Colonic mucosa (tissue), 4 donors: Measurements from ENCODE around the gene CLCN5. TPM values are rescaled to one million over a fixed set of nuclear protein-coding genes. Genes with fewer than 3 reads are reported as not detected.

Experiments
- DNase-seq: peaks from one replicate; pipeline ENCODE4 v3.0.0-alpha.2; 2020
- H3K27ac ChIP-seq: fragments of 200-600 bp; one replicate; pipeline ENCODE4 v1.8.0; 2021
- H3K27me3 ChIP-seq: fragments of 200-600 bp; one replicate; pipeline ENCODE4 v1.8.0; 2021
- H3K36me3 ChIP-seq: fragments of 200-600 bp; one replicate; pipeline ENCODE4 v1.8.0; 2021
- H3K4me1 ChIP-seq: fragments of 200-600 bp; one replicate; pipeline ENCODE4 v1.8.0; 2021; ENCODE audit warnings: mild to moderate bottlenecking
- H3K4me3 ChIP-seq: fragments of 200-600 bp; one replicate; pipeline ENCODE4 v1.8.0; 2021
- H3K9ac ChIP-seq, 2 donors: one replicate each; pipeline ENCODE4 v1.7.0; 2013; ENCODE audit warnings: control low read depth in 2 of 2, low read depth in 2 of 2, low read length in 2 of 2
- H3K9me3 ChIP-seq: fragments of 200-600 bp; one replicate; pipeline ENCODE4 v1.8.0; 2021
- CTCF ChIP-seq: fragments of 200-600 bp; IDR thresholded peaks from one replicate; pipeline ENCODE4 v1.8.0; 2022; ENCODE audit warnings: antibody characterized with exemption, mild to moderate bottlenecking
- intact Hi-C: fragments of 100-400 bp; cut with DNase I; formaldehyde crosslinking; loops from one replicate; pipeline ENCODE4 v1.14.1; 2022
- total RNA-seq, 2 donors: library from RNA; stranded (reverse); fragmentation: NEBNext Ultra II Directional in 1 of 2; extraction: Animal tissue kit (Norgen Biotek cat#: 25700) in 1 of 2; gene quantifications; one replicate each; pipeline ENCODE4 v1.2.1, GENCODE V29; 2021
- donor health status: healthy.
- donor health status: DM: no; HTN: no; CAD: no.
- donor health status: DM: no; HTN: no; CAD: no.

The CLCN5 gene
- total RNA-seq, 2 donors from 2014 or later, result 9.7 to 10.0 TPM

GRCh38 chrX:50045823-50046222 is 123.4 kb downstream of the CLCN5 start:
- DNase-seq, result no peak
- Histone ChIP-seq H3K9ac (no peak overlapping the region), H3K27ac (no peak overlapping the region), H3K4me1 (no peaks in the 10 kb centered on the region), H3K27me3 (no peaks in the 10 kb centered on the region), H3K9me3 (no peaks in the 10 kb centered on the region), H3K36me3 (no peaks in the 10 kb centered on the region), H3K4me3 (no peak overlapping the region)
- TF ChIP-seq CTCF, result no peak
- intact Hi-C loops, result no loop called here

- no peak for TF ChIP-seq CTCF
- Histone ChIP-seq H3K9ac (no peak overlapping the region), H3K27me3 (no peaks in the 10 kb centered on the region), H3K4me3 (no peak overlapping the region), H3K9me3 (no peaks in the 10 kb centered on the region), H3K36me3 (no peaks in the 10 kb centered on the region), H3K27ac (no peak overlapping the region), H3K4me1 (no peaks in the 10 kb centered on the region)
- no peak for DNase-seq
- intact Hi-C loops, result no loop called here
Measured at GRCh38 chrX:50049228-50049627, 126.8 kb downstream of the CLCN5 start.

GRCh38 chrX:50054147-50054546 is 131.8 kb downstream of the CLCN5 start:
- Histone ChIP-seq H3K9ac (no peak overlapping the region), H3K27ac (no peak overlapping the region), H3K36me3 (no peaks in the 10 kb centered on the region), H3K9me3 (no peaks in the 10 kb centered on the region), H3K4me1 (no peaks in the 10 kb centered on the region), H3K4me3 (no peak overlapping the region), H3K27me3 (no peaks in the 10 kb centered on the region)
- DNase-seq, result no peak
- intact Hi-C loops, result no loop called here
- no peak for TF ChIP-seq CTCF

- H3K36me3 ChIP-seq, result no peaks in the 10 kb centered on the region
- H3K9ac ChIP-seq, result no peak overlapping the region
- no peak for TF ChIP-seq CTCF
- H3K4me3 ChIP-seq, result no peak overlapping the region
- H3K27ac ChIP-seq, result no peak overlapping the region
- no peaks in the 10 kb centered on the region for H3K4me1 ChIP-seq
- no peaks in the 10 kb centered on the region for H3K9me3 ChIP-seq
- intact Hi-C loops, result no loop called here
- H3K27me3 ChIP-seq, result no peaks in the 10 kb centered on the region
- no peak for DNase-seq
Measured at GRCh38 chrX:50066318-50066937, 144.0 kb downstream of the CLCN5 start.

GRCh38 chrX:50067435-50068284 is 145.3 kb downstream of the CLCN5 start:
- intact Hi-C loops, result no loop called here
- Histone ChIP-seq H3K9ac (no peak overlapping the region), H3K4me1 (no peaks in the 10 kb centered on the region), H3K27ac (no peak overlapping the region), H3K4me3 (no peak overlapping the region), H3K27me3 (no peaks in the 10 kb centered on the region), H3K9me3 (no peaks in the 10 kb centered on the region), H3K36me3 (no peaks in the 10 kb centered on the region)
- TF ChIP-seq CTCF, result no peak
- DNase-seq, result peak; percentile 57
